Mucosa of rectum (tissue), 2 donors: ENCODE results near the gene SHD.
"Not testable (repeated sequence)": the region's sequence is repeated elsewhere in the genome, so short reads cannot be mapped to it uniquely, and the experiment has no call there.

Experiments used
- H3K27ac ChIP-seq, 2 donors: one replicate each; pipeline ENCODE4 v1.7.0; 2013; ENCODE audit warnings: inconsistent platforms in 2 of 2, low read depth in 2 of 2, low read length in 2 of 2
- H3K27me3 ChIP-seq, 2 donors: one replicate each; pipeline ENCODE4 v1.7.0; 2013; ENCODE audit warnings: low read length in 2 of 2; ENCODE audit not compliant: control insufficient read depth in 2 of 2, insufficient read depth in 2 of 2
- H3K36me3 ChIP-seq, 2 donors: one replicate each; pipeline ENCODE4 v1.7.0; 2013; ENCODE audit warnings: low read length in 2 of 2; ENCODE audit not compliant: control insufficient read depth in 2 of 2, insufficient read depth in 2 of 2
- H3K4me1 ChIP-seq, 2 donors: one replicate each; pipeline ENCODE4 v1.7.0; 2013; ENCODE audit warnings: low read length in 2 of 2, mild to moderate bottlenecking in 1 of 2; ENCODE audit not compliant: control insufficient read depth in 2 of 2, insufficient read depth in 2 of 2
- H3K4me3 ChIP-seq, 2 donors: one replicate each; pipeline ENCODE4 v1.7.0; 2013; ENCODE audit warnings: low read length in 2 of 2
- H3K9ac ChIP-seq, 2 donors: one replicate each; pipeline ENCODE4 v1.7.0; 2013; ENCODE audit warnings: low read length in 2 of 2, low read depth in 1 of 2, mild to moderate bottlenecking in 1 of 2
- H3K9me3 ChIP-seq, 2 donors: one replicate each; pipeline ENCODE4 v1.7.0; 2013; ENCODE audit warnings: low read length in 2 of 2; ENCODE audit not compliant: control insufficient read depth in 2 of 2
- donor health status: healthy.
- donor health status: Normal muscosa, but diverticular disease.

SHD gene

GRCh38 chr19:4326215-4326836 is 47.3 kb downstream of the SHD start:
- Histone ChIP-seq H3K4me1 (peaks cover 2 to 9% of the 10 kb centered on the region in 2 donors), H3K27me3 (no peaks in the 10 kb centered on the region), H3K27ac (no peak overlapping the region), H3K4me3 (no peak overlapping the region), H3K9me3 (no peaks in the 10 kb centered on the region), H3K36me3 (peaks cover 8 to 9% of the 10 kb centered on the region in 2 donors), H3K9ac (no peak overlapping the region)

GRCh38 chr19:4326837-4327251 is 47.8 kb downstream of the SHD start:
- Histone ChIP-seq H3K4me1 (peaks cover 2 to 9% of the 10 kb centered on the region in 2 donors), H3K4me3 (no peak overlapping the region), H3K36me3 (peaks cover 8 to 9% of the 10 kb centered on the region in 2 donors), H3K9me3 (no peaks in the 10 kb centered on the region), H3K27ac (no peak overlapping the region), H3K9ac (no peak overlapping the region), H3K27me3 (no peaks in the 10 kb centered on the region)

- Histone ChIP-seq H3K27me3 (no peaks in the 10 kb centered on the region), H3K36me3 (peaks cover 8 to 9% of the 10 kb centered on the region in 2 donors), H3K9ac (no peak overlapping the region), H3K4me1 (peaks cover 2 to 9% of the 10 kb centered on the region in 2 donors), H3K27ac (peak overlapping the region in 1 of 2 donors; percentile 43), H3K4me3 (peak overlapping the region in 1 of 2 donors; percentile 67), H3K9me3 (no peaks in the 10 kb centered on the region)
Observed at GRCh38 chr19:4327252-4327876, 48.3 kb downstream of the SHD start.

GRCh38 chr19:4327877-4328242 is 48.8 kb downstream of the SHD start:
- Histone ChIP-seq H3K4me3 (peak overlapping the region in 1 of 2 donors; percentile 67), H3K36me3 (peaks cover 8 to 9% of the 10 kb centered on the region in 2 donors), H3K9ac (no peak overlapping the region), H3K9me3 (no peaks in the 10 kb centered on the region), H3K27me3 (no peaks in the 10 kb centered on the region), H3K4me1 (peaks cover 2 to 9% of the 10 kb centered on the region in 2 donors), H3K27ac (peak overlapping the region in 1 of 2 donors; percentile 43)

- H3K27me3 ChIP-seq = no peaks in the 10 kb centered on the region
- H3K4me1 ChIP-seq = peaks cover 0 to 9% of the 10 kb centered on the region in 2 donors
- no peak overlapping the region for H3K27ac ChIP-seq
- H3K4me3 ChIP-seq = peak overlapping the region; percentile 44 to 67
- peaks cover 8 to 11% of the 10 kb centered on the region in 2 donors for H3K36me3 ChIP-seq
- H3K9ac ChIP-seq = no peak overlapping the region
- no peaks in the 10 kb centered on the region for H3K9me3 ChIP-seq
Observed at GRCh38 chr19:4328243-4328990, 49.4 kb downstream of the SHD start.

- H3K4me1 ChIP-seq, H3K27me3 ChIP-seq, H3K27ac ChIP-seq, H3K9ac ChIP-seq, H3K9me3 ChIP-seq: not testable (repeated sequence)
- Histone ChIP-seq H3K4me3 (peak overlapping the region in 1 of 2 donors; percentile 55), H3K36me3 (peaks cover 14 to 18% of the 10 kb centered on the region in 2 donors)
Observed at GRCh38 chr19:4328991-4329681, 50.1 kb downstream of the SHD start.

- Histone ChIP-seq H3K4me3 (no peak overlapping the region), H3K9me3 (no peaks in the 10 kb centered on the region)
Observed at GRCh38 chr19:4329858-4330257, 50.8 kb downstream of the SHD start.

GRCh38 chr19:4334929-4335570 is 56.0 kb downstream of the SHD start:
- H3K27me3 ChIP-seq = no peaks in the 10 kb centered on the region
- H3K36me3 ChIP-seq = peaks cover 9 to 12% of the 10 kb centered on the region in 2 donors
- no peak overlapping the region for H3K4me3 ChIP-seq
- no peak overlapping the region for H3K9ac ChIP-seq
- peaks cover 4 to 8% of the 10 kb centered on the region in 2 donors for H3K4me1 ChIP-seq
- H3K27ac ChIP-seq = no peak overlapping the region
- no peaks in the 10 kb centered on the region for H3K9me3 ChIP-seq

More at GRCh38 chr19:4329858-4330257, 50.8 kb downstream of the SHD start:
- no peak overlapping the region for H3K9ac ChIP-seq
- no peak overlapping the region for H3K27ac ChIP-seq
- H3K27me3 ChIP-seq = no peaks in the 10 kb centered on the region
- H3K36me3 ChIP-seq = peaks cover 18 to 19% of the 10 kb centered on the region in 2 donors
- H3K4me1 ChIP-seq = peaks cover 0 to 9% of the 10 kb centered on the region in 2 donors

- Histone ChIP-seq H3K36me3 (peaks cover 9 to 11% of the 10 kb centered on the region in 2 donors), H3K27ac (peak overlapping the region; percentile 84 to 89), H3K27me3 (no peaks in the 10 kb centered on the region), H3K9ac (peak overlapping the region; percentile 72 to 88), H3K9me3 (no peaks in the 10 kb centered on the region), H3K4me1 (peaks cover 13 to 18% of the 10 kb centered on the region in 2 donors), H3K4me3 (peak overlapping the region; percentile 79 to 81)
Observed at GRCh38 chr19:4337906-4338440, 58.9 kb downstream of the SHD start.
